H1 (cell line): ENCODE data around the gene ATF7.

Source experiments
- CBX8 ChIP-seq: fragments of 300-800, 300-1000 bp; sonication (generic); IDR thresholded peaks from 2 replicates; pipeline ENCODE4 v1.7.1; 2016; ENCODE audit warnings: low read depth, low read length, borderline replicate concordance
- CTCF ChIP-seq, 3 experiments: IDR thresholded peaks; 1 replicate in 2 of 3; 2 replicates in 1 of 3; pipeline versions ENCODE4 v1.5.1 to v1.6.1; 2011; ENCODE audit warnings: low read length in 3 of 3, mild to moderate bottlenecking in 3 of 3, inconsistent platforms in 2 of 3, low read depth in 1 of 3, moderate library complexity in 1 of 3; ENCODE audit not compliant: insufficient read depth in 1 of 3; ENCODE audit errors: control extremely low read depth in 1 of 3
- EP300 ChIP-seq, 2 experiments: IDR thresholded peaks; 1 replicate in 1 of 2; 2 replicates in 1 of 2; pipeline ENCODE4 v1.6.1; 2011 to 2012; ENCODE audit warnings: low read depth in 2 of 2, low read length in 2 of 2, mild to moderate bottlenecking in 2 of 2, borderline replicate concordance in 1 of 2, inconsistent platforms in 1 of 2, moderate library complexity in 1 of 2
- EZH2 ChIP-seq: fragments of 200-600 bp; sonication (generic); IDR thresholded peaks from 2 replicates; pipeline ENCODE4 v1.7.1; 2012; ENCODE audit warnings: low read depth, mild to moderate bottlenecking, moderate library complexity, low read length, inconsistent platforms; ENCODE audit not compliant: severe bottlenecking
- KDM1A ChIP-seq: fragments of 200-600, 300-600 bp; sonication (generic); IDR thresholded peaks from 2 replicates; pipeline ENCODE4 v1.7.1; 2016; ENCODE audit warnings: mild to moderate bottlenecking, low read length, borderline replicate concordance
- MAX ChIP-seq: IDR thresholded peaks from 2 replicates; pipeline ENCODE4 v1.6.1; 2012; ENCODE audit warnings: inconsistent platforms
- POLR2A ChIP-seq, 2 experiments: IDR thresholded peaks; 1 replicate in 1 of 2; 2 replicates in 1 of 2; pipeline ENCODE4 v1.6.1; 2011; ENCODE audit warnings: low read depth in 2 of 2, low read length in 2 of 2, mild to moderate bottlenecking in 2 of 2; ENCODE audit errors: control extremely low read depth in 1 of 2
- RAD21 ChIP-seq, 2 experiments: IDR thresholded peaks in 1 of 2; conservative IDR thresholded peaks in 1 of 2; 2 replicates each; pipeline ENCODE4 v1.6.1; 2011; ENCODE audit warnings: low read depth in 2 of 2, low read length in 2 of 2, improper control_type of control experiment in 1 of 2, inconsistent platforms in 1 of 2, mild to moderate bottlenecking in 1 of 2, moderate library complexity in 1 of 2
- RNF2 ChIP-seq: fragments of 200-900, 300-1000 bp; sonication (generic); IDR thresholded peaks from 2 replicates; pipeline ENCODE4 v1.7.1; 2016; ENCODE audit warnings: borderline replicate concordance, low read depth, mild to moderate bottlenecking, antibody characterized with exemption, low read length; ENCODE audit not compliant: poor library complexity, severe bottlenecking; ENCODE audit errors: missing control alignments
- SIRT6 ChIP-seq: IDR thresholded peaks from one replicate; pipeline ENCODE4 v1.7.1; 2012; ENCODE audit warnings: low read length, inconsistent platforms
- TAF1 ChIP-seq: IDR thresholded peaks from 2 replicates; pipeline ENCODE4 v1.6.1; 2011; ENCODE audit warnings: mild to moderate bottlenecking, low read depth, low read length

- TF ChIP-seq CBX8 (no peak), MAX (no peak), RAD21 (IDR thresholded peaks at IDR 0.05 in 1 of 2, conservative IDR thresholded peaks at IDR 0.05 in 1 of 2; ENCODE audit: low read depth in 2 of 2, low read length in 2 of 2) (no peak), RNF2 (no peak), EZH2 (no peak), CTCF (IDR thresholded peaks at IDR 0.05; ENCODE audit: control extremely low read depth in 1 of 3, insufficient read depth in 1 of 3, low read depth in 1 of 3, low read length in 3 of 3) (no peak), KDM1A (no peak), POLR2A (IDR thresholded peaks at IDR 0.05; ENCODE audit: control extremely low read depth in 1 of 2, low read depth in 2 of 2, low read length in 2 of 2) (no peak), TAF1 (no peak), EP300 (IDR thresholded peaks at IDR 0.05; ENCODE audit: borderline replicate concordance in 1 of 2, low read depth in 2 of 2, low read length in 2 of 2) (no peak), SIRT6 (no peak)
Measured at GRCh38 chr12:53474819-53475218, 151.4 kb downstream of the ATF7 start.
